ENCODE measurements around the gene RFX1. TPM values are rescaled to one million over a fixed set of nuclear protein-coding genes. Genes with fewer than 3 reads are reported as not detected.

The RFX1 gene
- total RNA-seq, 1 donor from 2014 or later: 19.9 TPM

DNA sequence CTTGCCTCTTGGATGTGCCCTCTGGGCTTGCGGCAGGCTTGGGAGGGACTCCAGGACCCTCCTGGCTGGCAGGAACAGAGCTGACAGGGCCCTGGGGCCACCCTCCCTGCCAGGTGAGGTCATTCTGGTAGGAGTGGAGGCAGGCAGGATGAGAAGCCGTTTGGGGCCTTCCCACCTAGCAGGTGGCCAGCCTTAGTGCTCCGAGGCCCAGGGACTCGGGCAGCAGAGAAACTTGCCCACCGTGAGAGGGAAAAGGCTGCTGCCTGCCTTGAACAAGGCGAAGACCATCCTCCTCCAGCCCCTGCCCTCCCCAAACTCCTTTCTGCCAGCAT lies 8.5 kb downstream of the RFX1 start:
- H3K4me1 Mint-ChIP-seq: no peaks in the 10 kb centered on the region
- H3K36me3 Mint-ChIP-seq (ENCODE audit: low read depth): peaks cover 11% of the 10 kb centered on the region
- TF ChIP-seq, protein P1, sequence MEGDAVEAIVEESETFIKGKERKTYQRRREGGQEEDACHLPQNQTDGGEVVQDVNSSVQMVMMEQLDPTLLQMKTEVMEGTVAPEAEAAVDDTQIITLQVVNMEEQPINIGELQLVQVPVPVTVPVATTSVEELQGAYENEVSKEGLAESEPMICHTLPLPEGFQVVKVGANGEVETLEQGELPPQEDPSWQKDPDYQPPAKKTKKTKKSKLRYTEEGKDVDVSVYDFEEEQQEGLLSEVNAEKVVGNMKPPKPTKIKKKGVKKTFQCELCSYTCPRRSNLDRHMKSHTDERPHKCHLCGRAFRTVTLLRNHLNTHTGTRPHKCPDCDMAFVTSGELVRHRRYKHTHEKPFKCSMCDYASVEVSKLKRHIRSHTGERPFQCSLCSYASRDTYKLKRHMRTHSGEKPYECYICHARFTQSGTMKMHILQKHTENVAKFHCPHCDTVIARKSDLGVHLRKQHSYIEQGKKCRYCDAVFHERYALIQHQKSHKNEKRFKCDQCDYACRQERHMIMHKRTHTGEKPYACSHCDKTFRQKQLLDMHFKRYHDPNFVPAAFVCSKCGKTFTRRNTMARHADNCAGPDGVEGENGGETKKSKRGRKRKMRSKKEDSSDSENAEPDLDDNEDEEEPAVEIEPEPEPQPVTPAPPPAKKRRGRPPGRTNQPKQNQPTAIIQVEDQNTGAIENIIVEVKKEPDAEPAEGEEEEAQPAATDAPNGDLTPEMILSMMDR (conservative IDR thresholded peaks at IDR 0.05): no peak
- H3K9me3 Mint-ChIP-seq: peaks cover 5% of the 10 kb centered on the region
- no peak overlapping the region for H3K4me3 Mint-ChIP-seq
- no peaks in the 10 kb centered on the region for H3K27me3 Mint-ChIP-seq (ENCODE audit: low read depth)
- DNase-seq (ENCODE audit: low read depth, low spot score): no peak
- no peak overlapping the region for H3K27ac Mint-ChIP-seq (ENCODE audit: unreplicated experiment)

DNA sequence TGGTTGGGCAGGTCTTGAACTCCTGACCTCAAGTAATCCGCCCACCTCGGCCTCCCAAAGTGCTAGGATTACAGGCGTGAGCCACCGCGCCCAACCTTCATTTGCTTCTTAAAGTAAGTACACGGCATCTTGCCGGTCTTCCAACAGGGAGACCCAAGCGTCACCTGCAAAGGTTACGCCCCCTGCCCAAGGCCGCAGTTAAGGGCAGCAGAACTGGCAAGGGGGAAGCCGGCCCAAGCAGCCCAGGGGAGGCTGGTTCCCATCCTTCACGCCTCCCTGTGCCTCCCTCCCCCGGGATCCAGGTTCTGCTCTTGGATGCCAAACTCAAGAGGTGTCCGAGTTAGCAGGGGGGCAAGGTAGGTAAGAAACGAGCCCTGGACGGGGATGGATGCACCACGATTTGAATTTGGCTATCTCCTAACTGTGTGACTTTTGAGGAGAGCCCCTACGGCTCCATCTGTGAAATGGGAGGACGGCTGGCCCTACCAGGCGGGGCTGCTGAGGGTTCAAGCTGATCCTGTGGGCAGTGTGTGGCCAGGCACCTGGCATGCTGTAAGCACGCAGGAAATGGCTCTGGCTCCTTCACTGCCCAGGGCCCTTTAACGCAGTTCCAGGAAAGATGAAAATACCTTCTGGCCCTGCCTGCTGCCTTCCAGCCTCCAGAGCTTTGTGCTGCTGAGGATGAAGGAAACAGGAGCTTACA lies 9.0 kb downstream of the RFX1 start:
- H3K27ac Mint-ChIP-seq (ENCODE audit: unreplicated experiment): no peak overlapping the region
- peaks cover 5% of the 10 kb centered on the region for H3K9me3 Mint-ChIP-seq
- no peak overlapping the region for H3K4me3 Mint-ChIP-seq
- DNase-seq (ENCODE audit: low read depth, low spot score): no peak
- TF ChIP-seq, protein P1 (conservative IDR thresholded peaks at IDR 0.05): no peak
- H3K27me3 Mint-ChIP-seq (ENCODE audit: low read depth): no peaks in the 10 kb centered on the region
- H3K36me3 Mint-ChIP-seq (ENCODE audit: low read depth): peaks cover 11% of the 10 kb centered on the region
- no peaks in the 10 kb centered on the region for H3K4me1 Mint-ChIP-seq

DNA sequence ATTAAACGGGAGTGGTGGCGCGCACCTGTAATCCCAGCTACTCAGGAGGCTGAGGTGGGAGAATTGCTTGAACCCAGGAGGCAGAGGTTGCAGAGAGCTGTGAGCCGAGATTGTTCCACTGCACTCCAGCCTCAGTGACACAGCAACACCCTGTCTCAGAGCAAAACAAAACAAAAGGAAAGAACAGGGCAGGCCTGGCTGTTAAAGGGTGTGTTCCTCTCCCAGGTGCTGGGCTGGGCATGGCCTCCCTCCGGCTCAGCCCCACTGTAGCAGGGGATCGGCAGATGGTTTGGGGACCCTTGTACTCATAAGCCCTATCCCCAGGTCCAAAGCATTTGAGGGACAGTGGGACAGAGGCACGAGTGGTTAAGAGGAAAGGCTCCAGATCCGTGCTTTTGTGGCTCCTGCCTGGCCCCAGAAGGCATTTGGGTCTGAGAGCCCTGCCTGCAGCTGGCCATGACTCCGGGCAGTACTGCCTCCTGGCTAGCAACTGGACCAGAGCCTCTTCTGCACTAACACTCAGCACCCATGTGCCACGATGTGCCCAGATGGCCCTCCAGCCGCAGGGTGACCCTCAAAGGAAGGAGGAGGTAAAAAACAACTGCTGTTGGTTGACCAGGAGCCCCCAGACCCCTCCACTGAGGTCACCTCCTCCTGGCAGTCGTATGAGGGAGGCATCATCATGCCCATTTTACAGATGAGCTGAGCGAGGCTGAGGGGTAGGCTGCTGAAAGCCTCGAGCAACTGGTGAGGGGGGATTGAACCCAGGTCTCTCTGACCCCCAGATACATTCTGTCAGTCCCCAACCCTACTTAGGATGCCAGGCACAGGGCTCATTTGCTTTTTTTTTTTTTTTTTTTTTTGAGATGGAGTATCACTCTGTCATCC lies 10.0 kb downstream of the RFX1 start:
- H3K4me3 Mint-ChIP-seq: no peak overlapping the region
- no peaks in the 10 kb centered on the region for H3K27me3 Mint-ChIP-seq (ENCODE audit: low read depth)
- H3K36me3 Mint-ChIP-seq (ENCODE audit: low read depth): peaks cover 11% of the 10 kb centered on the region
- DNase-seq (ENCODE audit: low read depth, low spot score): no peak
- TF ChIP-seq, protein P1 (conservative IDR thresholded peaks at IDR 0.05): no peak
- H3K27ac Mint-ChIP-seq (ENCODE audit: unreplicated experiment): no peak overlapping the region
- peaks cover 5% of the 10 kb centered on the region for H3K9me3 Mint-ChIP-seq
- H3K4me1 Mint-ChIP-seq: no peaks in the 10 kb centered on the region

DNA sequence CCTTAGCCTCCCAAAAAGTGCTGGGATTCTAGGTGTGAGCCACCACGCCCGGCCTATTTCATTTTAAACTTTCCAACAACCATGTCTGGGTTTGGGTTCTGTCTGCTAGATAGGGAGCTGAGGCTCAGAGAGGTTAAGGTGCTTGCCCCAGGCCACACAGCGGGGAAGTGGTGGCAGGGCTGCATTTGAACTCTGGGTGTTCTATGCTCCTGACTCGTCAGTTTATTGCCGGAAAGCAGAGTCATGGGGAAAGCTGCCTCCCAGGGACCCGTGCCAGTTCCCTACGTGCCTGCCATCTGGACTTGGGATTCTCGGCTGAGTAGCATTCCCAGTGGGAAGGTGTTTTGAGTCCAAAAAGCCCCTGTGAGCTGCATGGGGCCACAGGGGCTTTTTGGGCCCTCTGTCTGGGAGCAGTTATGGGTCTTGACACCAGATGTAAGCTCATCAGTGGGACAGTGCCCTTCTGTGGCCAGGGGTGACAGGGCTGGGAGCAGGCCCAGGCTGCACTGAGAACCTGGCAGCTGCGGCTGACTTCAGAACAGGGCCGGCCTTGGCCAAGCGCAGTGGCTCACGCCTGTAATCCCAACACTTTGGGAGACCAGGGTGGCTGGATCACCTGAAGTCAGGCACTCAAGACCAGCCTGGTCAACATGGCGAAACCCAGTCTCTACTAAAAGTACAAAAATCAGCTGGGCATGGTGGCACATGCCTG lies 10.9 kb downstream of the RFX1 start:
- Mint-ChIP-seq H3K4me3 (no peak overlapping the region), H3K4me1 (no peaks in the 10 kb centered on the region), H3K27me3 (ENCODE audit: low read depth) (no peaks in the 10 kb centered on the region), H3K27ac (ENCODE audit: unreplicated experiment) (peak overlapping the region; percentile 27), H3K36me3 (ENCODE audit: low read depth) (peaks cover 11% of the 10 kb centered on the region), H3K9me3 (peaks cover 5% of the 10 kb centered on the region)
- TF ChIP-seq, protein P1 (conservative IDR thresholded peaks at IDR 0.05): no peak
- no peak for DNase-seq (ENCODE audit: low read depth, low spot score)

DNA sequence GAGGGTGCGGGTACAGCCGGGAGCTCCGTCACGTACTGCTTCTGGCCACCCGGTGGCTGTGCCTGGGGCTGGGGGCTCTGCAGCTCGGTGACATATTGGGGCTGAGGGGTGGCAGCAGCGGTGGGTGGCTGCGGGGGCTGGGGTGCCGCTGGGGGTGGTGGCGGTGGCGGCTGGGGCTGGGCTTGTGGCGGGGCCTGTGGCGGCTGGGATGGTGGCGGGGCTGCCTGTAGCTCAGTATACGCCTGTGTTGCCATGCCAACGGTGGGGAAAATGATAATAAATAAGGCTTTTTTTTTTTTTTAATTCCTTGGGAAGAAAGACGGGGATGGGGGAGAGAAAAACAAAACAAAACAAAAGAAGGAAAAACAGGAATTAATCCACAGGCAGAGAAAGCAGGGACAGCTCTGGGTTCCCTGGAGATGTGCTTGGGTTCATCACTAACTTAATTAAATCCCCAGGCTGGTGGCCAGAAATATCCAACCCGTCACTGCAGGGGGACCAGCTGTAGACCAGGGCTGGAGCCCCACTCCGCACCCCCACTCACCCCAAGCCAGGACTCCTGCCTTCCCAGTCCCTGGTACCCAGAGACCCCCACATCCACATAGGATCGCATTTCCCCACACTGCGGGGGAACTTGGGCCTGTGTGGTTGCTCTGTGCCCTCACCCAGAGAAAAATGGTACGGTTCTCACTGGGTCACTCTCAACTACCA lies 12.4 kb downstream of the RFX1 start:
- no peaks in the 10 kb centered on the region for H3K27me3 Mint-ChIP-seq (ENCODE audit: low read depth)
- DNase-seq (ENCODE audit: low read depth, low spot score): no peak
- no peaks in the 10 kb centered on the region for H3K4me1 Mint-ChIP-seq
- peaks cover 1% of the 10 kb centered on the region for H3K9me3 Mint-ChIP-seq
- no peak overlapping the region for H3K27ac Mint-ChIP-seq (ENCODE audit: unreplicated experiment)
- no peak overlapping the region for H3K4me3 Mint-ChIP-seq
- H3K36me3 Mint-ChIP-seq (ENCODE audit: low read depth): peaks cover 11% of the 10 kb centered on the region
- TF ChIP-seq, protein P1 (conservative IDR thresholded peaks at IDR 0.05): no peak

Measured in neural crest cell (in vitro differentiated cells).